ENCODE data around the gene ADM.

The ADM gene

DNA sequence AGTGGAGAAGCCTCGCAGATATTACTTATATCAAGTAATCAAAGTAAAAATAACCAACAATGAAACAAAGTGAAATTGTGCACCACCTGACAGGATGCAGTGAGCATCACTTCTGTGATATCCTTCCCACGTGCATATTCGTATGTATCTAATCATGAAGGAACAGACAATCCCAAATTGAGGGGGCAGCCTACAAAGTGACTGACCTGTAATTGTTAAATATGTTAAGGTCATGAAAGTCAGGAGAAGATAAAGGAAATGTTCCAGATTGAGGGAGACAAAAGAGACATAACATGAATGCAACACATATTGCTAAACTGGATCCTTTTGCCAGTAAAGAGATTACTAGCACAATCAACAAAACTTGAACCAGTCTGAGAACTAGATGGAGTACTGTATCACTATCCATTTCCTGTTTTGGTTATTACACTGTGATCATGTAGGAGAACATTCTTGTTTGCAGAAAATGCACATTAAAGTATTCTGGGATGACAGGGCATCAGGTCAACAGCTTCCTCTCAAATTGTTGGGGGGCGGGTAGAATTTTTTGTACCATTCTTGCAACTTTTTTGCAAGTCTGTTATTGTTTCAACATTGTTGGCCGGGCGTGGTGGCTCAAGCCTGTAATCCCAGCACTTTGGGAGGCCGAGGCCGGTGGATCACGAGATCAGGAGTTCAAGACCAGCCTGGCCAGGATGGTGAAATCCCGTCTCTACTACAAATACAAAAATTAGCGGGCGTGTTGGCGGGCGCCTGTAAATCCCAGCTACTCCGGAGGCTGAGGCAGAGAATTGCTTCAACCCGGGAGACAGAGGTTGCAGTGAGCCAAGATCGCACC lies 12.9 kb upstream of the ADM start:
- DNase-seq (ENCODE audit: low spot score) = no peak

- peak; percentile 78 for DNase-seq (ENCODE audit: low spot score)
These were observed 11.2 kb upstream of the ADM start, which contains the start of gene SBF2 for GRCh38 chr11:10293423-10294289. Gene SBF2, minus strand, starts transcription at chr11:10294219. Its CDS starts 150 bp downstream, at chr11:10294069.

GRCh38 chr11:10294290-10294953 lies 10.5 kb upstream of the ADM start:
- no peak for DNase-seq (ENCODE audit: low spot score)

- no peak for DNase-seq (ENCODE audit: low spot score)
These were observed 9.6 kb upstream of the ADM start for GRCh38 chr11:10295064-10295901.

DNA sequence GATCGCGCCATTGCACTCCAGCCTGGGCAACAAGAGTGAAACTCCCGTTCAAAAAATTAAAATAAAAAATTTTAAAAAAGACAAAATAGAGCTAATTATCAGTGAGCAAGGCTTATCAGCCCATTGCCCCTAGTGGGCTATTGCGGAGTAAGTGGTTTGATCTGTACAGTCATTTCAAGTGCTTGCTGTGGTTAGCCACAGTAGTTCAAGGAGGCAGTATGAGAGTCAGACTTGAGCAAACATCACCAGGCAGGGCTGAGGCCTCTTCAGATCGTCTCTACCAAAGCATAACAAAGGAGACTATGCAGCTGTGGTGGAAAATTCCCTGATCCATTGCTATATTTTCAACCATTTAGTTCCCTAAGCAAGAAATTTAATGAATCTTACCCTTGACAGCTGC lies 6.5 kb upstream of the ADM start:
- peak; percentile 64 for DNase-seq (ENCODE audit: low spot score)

DNA sequence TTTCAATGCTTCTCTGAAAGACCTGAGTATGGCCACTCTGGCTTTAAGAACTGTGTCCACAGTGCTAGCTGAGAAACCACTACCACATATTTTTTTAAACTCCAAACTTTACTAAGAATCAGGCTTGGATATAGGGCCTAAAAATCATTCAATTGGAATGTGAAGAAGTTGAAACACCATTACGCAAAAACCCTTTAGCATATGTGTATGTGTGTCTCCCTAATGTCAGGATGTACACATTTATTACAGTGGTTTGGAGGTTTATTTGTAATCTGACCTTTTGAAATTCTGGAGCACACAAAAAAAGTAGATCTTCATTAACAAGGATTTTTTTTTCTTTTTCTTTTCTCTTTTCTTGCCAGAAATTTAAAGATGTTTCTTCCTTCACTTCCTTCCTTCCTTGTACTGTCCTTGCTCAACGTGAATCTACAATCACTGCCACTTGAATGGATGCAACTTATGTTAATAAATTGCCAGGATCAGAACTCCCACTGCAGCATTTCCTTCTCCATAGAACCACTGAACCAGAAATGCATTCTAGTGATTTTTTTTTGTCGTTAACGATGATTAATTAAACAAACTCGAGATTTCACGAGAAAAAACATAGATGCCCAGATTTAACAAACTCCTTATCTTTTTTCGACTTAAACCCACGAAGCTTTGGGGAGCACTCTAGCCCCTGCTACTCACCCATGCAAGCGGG lies 3.1 kb upstream of the ADM start:
- DNase-seq (ENCODE audit: low spot score) = no peak

GRCh38 chr11:10302359-10302743 lies 2.5 kb upstream of the ADM start:
- no peak for DNase-seq (ENCODE audit: low spot score)

DNA sequence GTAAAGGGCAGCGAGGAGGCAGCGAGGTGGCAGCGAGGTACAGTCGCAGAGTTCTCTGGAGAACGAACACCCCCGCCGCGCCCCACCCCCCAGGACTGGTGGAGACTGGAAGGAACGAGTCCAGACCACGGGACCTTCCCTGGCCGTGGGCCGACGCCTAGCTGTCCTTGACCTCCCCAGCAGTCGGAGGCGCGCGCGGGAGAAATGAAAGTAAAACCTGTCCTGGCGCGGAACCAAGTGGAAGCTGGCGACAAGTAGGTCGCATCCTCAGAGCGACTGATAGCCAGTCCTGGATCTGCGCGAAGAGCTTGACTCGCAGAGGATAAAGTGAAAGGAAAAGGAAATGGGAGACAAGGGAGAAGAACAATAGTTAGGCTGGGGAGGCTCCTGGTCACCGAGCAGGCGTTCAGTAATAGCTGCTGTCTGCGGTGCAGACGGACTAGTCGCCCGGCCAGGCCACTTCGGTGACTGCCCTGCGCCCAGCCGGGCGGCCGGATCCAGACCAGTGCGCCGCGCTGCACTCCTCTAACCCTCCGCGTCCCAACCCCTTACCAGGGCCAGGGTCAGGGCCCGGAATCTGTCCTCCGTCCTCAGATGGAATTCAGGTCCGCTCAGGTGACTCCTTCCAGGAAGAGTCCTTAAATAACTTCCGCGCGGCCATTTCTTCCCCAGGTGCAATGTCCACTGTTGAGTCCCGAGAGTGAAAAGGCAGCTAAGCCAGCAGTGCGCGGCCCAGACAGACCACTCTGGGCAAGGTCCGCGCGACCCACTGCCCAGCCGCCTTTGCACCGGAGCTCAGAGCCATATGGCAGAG lies 1.9 kb upstream of the ADM start:
- peak; percentile 65 for DNase-seq (ENCODE audit: low spot score)

DNA sequence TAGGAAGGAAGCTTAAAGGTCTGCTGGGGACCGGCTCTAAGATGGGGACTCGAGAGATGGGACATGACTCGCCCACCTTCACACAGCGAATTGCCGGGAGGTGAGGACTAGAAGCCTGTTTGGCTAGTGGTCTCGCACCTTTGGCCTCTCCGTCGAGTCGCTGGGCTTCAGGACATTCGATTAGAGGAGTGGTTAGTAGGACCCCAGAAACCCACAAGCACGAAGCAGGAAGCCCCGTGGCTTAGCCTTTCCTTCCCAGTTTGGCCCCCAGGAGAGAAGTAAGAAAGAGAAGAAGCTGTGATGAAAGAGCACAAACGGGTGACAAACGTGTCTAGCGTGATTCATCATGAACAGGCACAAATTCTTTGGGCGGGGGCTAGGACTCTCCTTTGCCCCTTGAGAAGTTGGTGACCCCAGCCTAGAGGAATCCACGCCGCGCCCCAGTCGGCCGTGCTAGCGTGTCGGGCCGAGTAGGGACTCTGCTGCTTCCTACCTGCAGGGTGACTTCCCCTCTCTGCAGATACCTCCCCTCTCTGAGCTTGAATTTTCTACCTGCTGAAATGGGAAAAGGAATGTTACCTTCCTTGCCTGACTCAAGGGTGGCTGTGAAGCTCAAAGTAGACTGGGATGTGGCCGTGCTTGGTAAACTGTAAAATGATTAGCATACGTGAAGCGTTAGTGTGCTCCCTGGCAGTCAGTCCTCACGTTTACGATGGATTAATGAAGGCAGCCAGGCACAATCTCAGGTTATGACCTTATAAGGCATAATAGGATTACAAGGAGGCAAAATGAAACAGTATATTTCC lies 1.1 kb upstream of the ADM start:
- DNase-seq (ENCODE audit: low spot score) = no peak

DNA sequence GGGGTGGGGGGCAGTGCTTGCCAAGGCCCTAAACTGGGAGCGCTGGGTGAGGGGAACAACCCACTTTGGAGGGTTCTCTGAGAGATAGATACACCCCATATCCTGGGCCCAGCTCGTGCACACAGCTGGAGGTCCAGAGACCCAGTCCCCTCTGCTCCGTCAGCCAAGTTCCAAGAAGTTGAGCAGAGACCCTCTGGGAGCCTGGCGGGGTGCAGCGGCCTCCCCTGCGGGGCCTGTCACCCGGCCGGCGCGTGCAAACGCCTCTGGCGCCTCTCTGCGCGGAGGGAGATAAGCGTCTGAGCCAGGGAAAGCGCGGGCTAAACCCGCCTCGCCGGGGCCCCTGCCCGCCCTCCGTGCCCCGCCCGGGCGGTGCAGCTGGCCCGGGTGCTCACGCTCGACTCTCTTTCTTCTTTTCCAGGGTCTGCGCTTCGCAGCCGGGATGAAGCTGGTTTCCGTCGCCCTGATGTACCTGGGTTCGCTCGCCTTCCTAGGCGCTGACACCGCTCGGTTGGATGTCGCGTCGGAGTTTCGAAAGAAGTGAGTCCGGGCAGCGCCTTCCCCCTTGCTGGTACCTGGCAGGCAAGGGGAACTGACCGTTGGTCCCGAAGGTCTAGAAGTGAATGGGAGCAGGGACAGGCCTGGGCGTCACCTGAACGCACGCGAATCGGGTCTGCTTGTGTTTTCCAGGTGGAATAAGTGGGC lies 540 bp downstream of the ADM start:
- no peak for DNase-seq (ENCODE audit: low spot score)

GRCh38 chr11:10305964-10306918 lies 1.4 kb downstream of the ADM start:
- DNase-seq (ENCODE audit: low spot score) = no peak

DNA sequence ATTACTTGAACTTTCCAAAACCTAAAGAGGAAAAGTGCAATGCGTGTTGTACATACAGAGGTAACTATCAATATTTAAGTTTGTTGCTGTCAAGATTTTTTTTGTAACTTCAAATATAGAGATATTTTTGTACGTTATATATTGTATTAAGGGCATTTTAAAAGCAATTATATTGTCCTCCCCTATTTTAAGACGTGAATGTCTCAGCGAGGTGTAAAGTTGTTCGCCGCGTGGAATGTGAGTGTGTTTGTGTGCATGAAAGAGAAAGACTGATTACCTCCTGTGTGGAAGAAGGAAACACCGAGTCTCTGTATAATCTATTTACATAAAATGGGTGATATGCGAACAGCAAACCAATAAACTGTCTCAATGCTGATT lies 2.1 kb downstream of the ADM start:
- DNase-seq (ENCODE audit: low spot score) = no peak

DNA sequence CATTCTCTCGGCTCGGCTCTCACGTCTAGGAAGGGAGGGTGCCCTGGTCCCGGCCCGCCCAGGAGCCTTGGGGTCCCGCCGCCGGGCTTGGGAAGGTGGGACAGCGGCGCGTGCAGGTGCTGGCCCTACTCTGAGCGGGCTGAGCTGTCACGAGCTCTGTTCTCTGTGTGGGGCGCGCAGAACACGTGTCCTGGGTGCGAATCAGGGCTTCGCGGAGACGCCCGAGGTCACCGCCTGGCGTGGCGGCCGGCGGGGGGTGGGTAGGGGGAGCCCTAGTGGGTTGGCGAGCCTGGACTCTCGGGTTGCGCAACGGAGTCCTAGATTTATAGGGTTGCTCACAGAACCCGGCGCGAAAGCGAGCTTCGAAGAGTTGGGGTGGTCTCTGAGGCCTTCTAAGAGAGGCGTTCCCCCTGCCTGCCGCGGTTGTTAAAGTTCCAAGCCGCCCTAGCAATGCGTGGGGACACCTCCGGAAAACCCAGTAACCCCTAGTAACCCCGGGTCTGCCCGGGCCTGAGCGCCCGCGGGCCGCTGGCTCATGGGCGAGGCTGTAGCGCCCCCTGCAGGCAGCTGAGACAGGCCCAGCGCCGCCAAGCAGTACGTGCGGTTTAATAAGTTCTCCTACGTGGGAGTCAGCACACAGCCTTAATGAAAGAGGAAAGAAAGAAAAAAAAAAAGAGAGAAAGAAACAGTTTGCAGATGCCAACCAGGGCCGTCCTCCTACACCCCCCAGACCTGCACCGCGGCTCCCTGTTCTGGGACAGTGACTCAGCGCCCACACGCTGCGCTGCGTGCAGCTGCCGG lies 2.7 kb downstream of the ADM start:
- peak; percentile 77 for DNase-seq (ENCODE audit: low spot score)

DNA sequence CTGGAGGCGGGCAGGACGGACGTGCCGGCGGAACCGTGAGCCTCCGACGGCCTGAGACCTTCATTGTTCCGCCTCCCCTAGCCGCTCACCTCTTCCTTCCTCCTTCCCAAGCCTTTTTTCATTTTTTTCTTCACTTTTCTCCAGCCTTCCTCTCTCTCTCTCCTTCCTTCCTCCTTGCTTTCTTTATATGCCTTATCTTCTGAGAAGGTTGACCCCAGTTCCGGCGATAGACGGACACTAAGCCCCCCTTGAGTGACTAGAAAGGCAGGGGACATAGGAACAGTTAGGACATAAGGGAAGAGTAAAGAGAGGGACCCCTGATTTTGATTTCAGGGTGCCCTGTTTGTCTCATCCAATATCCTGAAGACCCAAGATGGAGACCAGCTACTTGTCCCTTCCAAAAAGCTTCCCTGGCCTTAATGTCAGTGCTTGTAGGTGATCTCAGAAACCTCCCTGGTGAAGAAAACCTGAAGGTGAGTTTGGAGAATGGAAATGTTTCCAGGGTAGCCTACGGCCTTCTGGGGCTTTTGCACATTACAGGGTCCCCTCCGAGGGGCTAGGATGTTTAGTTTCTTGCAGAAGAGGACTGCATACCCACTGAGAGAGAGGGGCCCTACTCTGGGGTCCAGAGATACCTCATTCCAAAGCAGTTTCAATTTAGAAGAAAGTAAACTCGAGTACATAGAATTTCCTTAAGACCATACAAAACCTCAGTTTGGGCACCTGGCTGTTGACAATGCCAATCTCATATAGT lies 3.5 kb downstream of the ADM start:
- DNase-seq (ENCODE audit: low spot score) = no peak

DNA sequence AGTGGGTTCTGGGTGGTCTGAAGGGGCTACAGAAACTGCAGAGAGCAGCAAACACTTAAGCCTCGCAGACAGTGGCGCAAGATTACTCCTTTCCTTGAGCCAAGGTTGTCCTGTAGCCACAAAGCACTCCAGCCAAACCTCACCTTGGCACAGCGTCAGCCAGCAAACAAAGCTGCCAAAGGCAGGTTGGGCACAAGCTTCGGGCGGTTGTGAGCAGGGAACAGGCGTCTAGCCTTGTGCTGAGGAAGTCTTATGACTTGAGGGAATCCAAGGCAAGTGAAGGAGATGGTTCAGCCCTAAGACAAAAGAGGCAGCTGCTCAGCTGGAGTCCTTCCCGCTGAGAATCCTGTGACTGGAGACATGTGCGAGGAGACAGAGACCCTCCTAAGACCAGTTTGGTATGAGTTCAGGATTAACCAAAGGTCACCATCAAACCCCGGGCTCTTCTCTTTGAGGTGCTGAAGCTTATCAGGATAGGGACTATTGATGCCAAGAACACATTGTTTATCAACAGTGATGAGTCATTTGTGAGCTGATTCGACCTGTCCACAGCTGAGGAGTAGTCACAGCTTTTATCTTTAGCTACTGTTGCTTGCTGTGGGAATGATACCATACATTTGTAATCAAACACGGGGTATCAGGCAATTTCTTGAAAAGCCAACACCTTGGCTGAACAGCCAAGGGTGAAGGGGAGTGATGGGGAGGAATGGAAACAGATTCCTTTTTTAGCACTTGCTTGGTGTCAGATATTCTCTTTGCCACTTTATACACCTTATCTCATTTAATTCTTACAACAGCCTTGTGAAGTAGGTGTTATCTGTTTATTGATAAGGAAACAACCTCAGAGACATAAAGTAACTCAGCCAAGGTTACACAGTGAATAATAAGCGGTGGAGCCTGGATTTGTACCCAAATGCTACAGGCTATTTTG lies 4.6 kb downstream of the ADM start:
- DNase-seq (ENCODE audit: low spot score) = no peak
